Brain microvascular endothelial cell (primary cell): ENCODE results near the gene CACNA2D3.

ENCODE experiments used
- DNase-seq: peaks from one replicate; pipeline ENCODE4 v3.0.0-alpha.2; 2020
- H3K27ac ChIP-seq: fragments of 250-450 bp; sonication (Bioruptor Pico); 2 replicates; pipeline ENCODE4 v1.5.1; 2020; ENCODE audit warnings: mild to moderate bottlenecking, moderate library complexity
- H3K27me3 ChIP-seq: fragments of 250-450 bp; sonication (Bioruptor Pico); replicated peaks from 2 replicates; pipeline ENCODE4 v1.5.1; 2020; ENCODE audit warnings: mild to moderate bottlenecking
- H3K36me3 ChIP-seq: fragments of 250-450 bp; sonication (Bioruptor Pico); replicated peaks from 2 replicates; pipeline ENCODE4 v1.5.1; 2020; ENCODE audit warnings: mild to moderate bottlenecking
- H3K4me3 ChIP-seq: 2 replicates; pipeline ENCODE4 v1.5.1; 2011; ENCODE audit warnings: low read depth, mild to moderate bottlenecking, control low read depth, low read length, moderate library complexity
- CTCF ChIP-seq: IDR thresholded peaks from 2 replicates; pipeline ENCODE4 v1.5.1; 2011; ENCODE audit warnings: low read depth, mild to moderate bottlenecking, moderate library complexity, low read length, control low read depth, inconsistent platforms; ENCODE audit errors: missing control alignments
- in situ Hi-C: cut with HindIII; loops from 2 replicates; pipeline ENCODE4 v1.10.0; 2017; ENCODE audit warnings: low sequenced_read_pairs, low pct_ligation_motif_present

The CACNA2D3 gene

GRCh38 chr3:54322354-54322753 lies 200.0 kb downstream of the CACNA2D3 start:
- H3K4me3 ChIP-seq, result no peak overlapping the region
- no peak for DNase-seq

GRCh38 chr3:54324103-54324502 lies 201.8 kb downstream of the CACNA2D3 start:
- no peaks in the 10 kb centered on the region for H3K27me3 ChIP-seq
- in situ Hi-C loops, result no loop called here
- no peak for DNase-seq

More at GRCh38 chr3:54322354-54322753, 200.0 kb downstream of the CACNA2D3 start:
- H3K27me3 ChIP-seq, result no peaks in the 10 kb centered on the region
- H3K36me3 ChIP-seq, result no peaks in the 10 kb centered on the region
- in situ Hi-C loops, result no loop called here
- no peak overlapping the region for H3K27ac ChIP-seq
- no peak for TF ChIP-seq CTCF

DNA sequence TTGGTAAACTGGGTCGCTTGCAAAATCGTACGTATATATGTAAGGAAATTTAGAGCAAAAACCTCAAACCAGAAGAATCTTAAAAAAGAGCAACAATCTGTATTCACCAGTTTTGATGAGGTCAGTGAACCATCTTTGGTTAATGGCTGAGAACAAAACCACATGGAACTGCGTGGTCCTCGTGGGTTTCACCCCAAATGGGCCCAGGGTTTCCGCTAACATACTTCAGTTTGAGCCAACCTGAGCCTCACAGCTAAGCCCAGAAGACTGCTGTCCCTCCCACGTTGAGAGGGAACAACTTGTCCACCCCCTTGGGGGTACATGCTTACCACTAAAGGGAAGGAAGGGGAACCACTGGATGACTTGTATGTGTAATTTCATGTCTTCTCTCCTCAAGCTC lies 204.6 kb downstream of the CACNA2D3 start:
- no peak overlapping the region for H3K27ac ChIP-seq
- in situ Hi-C loops, result no loop called here
- TF ChIP-seq CTCF, result no peak

More at GRCh38 chr3:54324103-54324502, 201.8 kb downstream of the CACNA2D3 start:
- Histone ChIP-seq H3K27ac (no peak overlapping the region), H3K4me3 (no peak overlapping the region), H3K36me3 (no peaks in the 10 kb centered on the region)
- TF ChIP-seq CTCF, result no peak

DNA sequence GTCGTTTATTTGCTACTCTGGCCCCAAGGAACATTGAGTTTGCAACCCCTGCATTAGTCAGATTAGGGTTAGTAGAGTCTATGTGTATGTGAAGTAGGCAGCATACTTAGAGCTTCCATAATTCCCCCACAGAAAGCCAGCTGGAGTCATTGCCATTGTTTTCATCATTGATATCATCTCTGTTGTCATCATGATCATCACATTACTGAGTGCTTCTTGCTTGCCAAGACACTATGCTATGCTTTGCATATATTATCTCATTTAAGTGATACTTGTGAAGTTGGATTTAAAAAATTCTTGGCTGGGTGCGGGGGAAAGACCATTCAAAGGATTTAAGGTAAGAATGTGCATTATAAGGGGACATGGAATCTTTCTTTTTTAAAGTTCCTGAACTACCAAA lies 209.0 kb downstream of the CACNA2D3 start:
- no peak for DNase-seq
- H3K36me3 ChIP-seq, result no peaks in the 10 kb centered on the region
- no peaks in the 10 kb centered on the region for H3K27me3 ChIP-seq
- no peak for TF ChIP-seq CTCF
- in situ Hi-C loops, result no loop called here
- H3K27ac ChIP-seq, result no peak overlapping the region
- H3K4me3 ChIP-seq, result no peak overlapping the region

More for the DNA sequence above, 204.6 kb downstream of the CACNA2D3 start:
- Histone ChIP-seq H3K27me3 (no peaks in the 10 kb centered on the region), H3K4me3 (no peak overlapping the region), H3K36me3 (no peaks in the 10 kb centered on the region)
- DNase-seq, result no peak

DNA sequence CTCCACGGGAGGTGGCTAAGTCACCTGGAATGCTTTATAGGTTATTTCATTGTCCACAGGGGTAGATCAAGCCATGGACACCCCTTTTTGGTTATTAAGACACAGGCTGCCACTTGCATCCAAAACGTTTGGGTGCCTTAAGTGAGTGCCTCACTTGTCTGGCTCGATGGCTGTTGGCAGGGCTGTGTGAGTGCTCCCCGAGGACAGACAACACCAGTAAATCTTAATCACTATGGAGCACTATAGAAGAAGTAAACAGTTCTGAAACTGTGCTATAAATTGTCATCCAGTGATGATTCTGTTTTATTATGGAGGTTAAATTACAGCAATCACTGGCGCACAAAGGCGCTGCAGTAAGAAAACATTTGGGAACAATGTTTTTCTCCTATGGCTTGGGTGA lies 215.5 kb downstream of the CACNA2D3 start:
- TF ChIP-seq CTCF, result no peak
- DNase-seq, result no peak
- H3K36me3 ChIP-seq, result no peaks in the 10 kb centered on the region
- no peak overlapping the region for H3K4me3 ChIP-seq
- H3K27me3 ChIP-seq, result no peaks in the 10 kb centered on the region
- in situ Hi-C loops, result no loop called here
- H3K27ac ChIP-seq, result no peak overlapping the region

DNA sequence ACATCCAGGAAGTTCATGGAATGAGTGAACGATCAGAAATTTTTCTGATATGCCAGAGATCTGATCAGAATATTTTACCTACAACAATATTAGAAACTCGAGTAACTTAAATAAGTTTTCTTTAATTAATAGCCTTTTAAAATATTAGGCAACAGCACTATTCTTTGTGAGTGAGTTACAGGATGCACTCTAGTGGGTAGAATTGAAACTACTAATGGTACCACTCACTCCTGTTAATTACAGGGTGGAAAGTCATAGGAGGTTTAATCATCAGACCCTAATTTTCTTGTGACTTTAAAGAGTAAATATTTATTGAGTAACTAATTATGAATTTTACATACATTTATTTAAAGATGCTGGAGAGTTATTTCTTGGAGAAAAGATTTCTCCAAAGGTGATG lies 217.3 kb downstream of the CACNA2D3 start:
- Histone ChIP-seq H3K4me3 (no peak overlapping the region), H3K27ac (no peak overlapping the region), H3K27me3 (no peaks in the 10 kb centered on the region), H3K36me3 (no peaks in the 10 kb centered on the region)
- in situ Hi-C loops, result no loop called here
- TF ChIP-seq CTCF, result no peak
- DNase-seq, result no peak
